Breast epithelium (tissue), 4 donors: ENCODE data around the gene PPM1F. TPM values are rescaled to one million over a fixed set of nuclear protein-coding genes. Genes with fewer than 3 reads are reported as not detected.

Experiments
- DNase-seq, 2 donors: peaks; one replicate each; pipeline ENCODE4 v3.0.0-alpha.2; 2019; ENCODE audit warnings: low spot score in 2 of 2
- H3K27ac ChIP-seq, 2 donors: fragments of 200-600 bp; sonication (generic) in 1 of 2; one replicate each; pipeline ENCODE4 v1.5.1; 2016 to 2019; ENCODE audit warnings: mild to moderate bottlenecking in 1 of 2
- H3K27me3 ChIP-seq, 2 donors: fragments of 200-600 bp; sonication (generic) in 1 of 2; one replicate each; pipeline versions ENCODE4 v1.5.1 to v1.6.0; 2017 to 2019; ENCODE audit warnings: control low read depth in 1 of 2, mild to moderate bottlenecking in 1 of 2
- H3K36me3 ChIP-seq: fragments of 200-600 bp; one replicate; pipeline ENCODE4 v1.5.1; 2019
- H3K4me1 ChIP-seq, 2 donors: fragments of 200-600 bp; sonication (generic); one replicate each; pipeline ENCODE4 v1.5.1; 2016 to 2019; ENCODE audit warnings: control low read depth in 1 of 2
- H3K4me3 ChIP-seq, 3 donors: fragments of 200-600 bp; sonication (generic); 1 replicate in 2 of 3; 2 replicates in 1 of 3; pipeline ENCODE4 v1.5.1; 2016 to 2019; ENCODE audit warnings: mild to moderate bottlenecking in 3 of 3, moderate library complexity in 2 of 3
- H3K9me3 ChIP-seq, 2 donors: fragments of 200-600 bp; sonication (generic) in 1 of 2; one replicate each; pipeline ENCODE4 v1.5.1; 2016 to 2019; ENCODE audit warnings: control low read depth in 1 of 2
- CTCF ChIP-seq, 3 donors: fragments of 450-650 bp; IDR thresholded peaks; one replicate each; pipeline ENCODE4 v1.5.1; 2016 to 2017; ENCODE audit warnings: antibody characterized with exemption in 3 of 3, mild to moderate bottlenecking in 3 of 3, moderate library complexity in 3 of 3
- POLR2A ChIP-seq: fragments of 450-650 bp; IDR thresholded peaks from one replicate; pipeline ENCODE4 v1.6.1; 2016; ENCODE audit warnings: antibody characterized with exemption, mild to moderate bottlenecking, moderate library complexity
- POLR2AphosphoS5 ChIP-seq, 3 donors: sonication (generic); formaldehyde crosslinking; IDR thresholded peaks; one replicate each; pipeline ENCODE4 v1.6.1; 2017; ENCODE audit warnings: antibody characterized with exemption in 3 of 3
- intact Hi-C: fragments of 100-400 bp; cut with DNase I; formaldehyde crosslinking; loops from one replicate; pipeline ENCODE4 v1.15.1; 2023; ENCODE audit warnings: low total_unique reads
- total RNA-seq, 3 donors: library from RNA; depleted of rRNA; stranded (reverse); fragments of >200 nt; gene quantifications; one replicate each; pipeline ENCODE4 v1.1.0, GENCODE V29; 2016

The PPM1F gene
- total RNA-seq, 3 donors from 2014 or later = 24.3 to 45.2 (median 28.1) TPM

GRCh38 chr22:21960200-21961126 lies 7.8 kb upstream of the PPM1F start:
- Histone ChIP-seq H3K36me3 (peaks cover 10% of the 10 kb centered on the region), H3K27ac (no peak overlapping the region), H3K4me3 (no peak overlapping the region), H3K27me3 (no peaks in the 10 kb centered on the region), H3K4me1 (no peaks in the 10 kb centered on the region), H3K9me3 (no peaks in the 10 kb centered on the region)
- TF ChIP-seq POLR2A (no peak), CTCF (IDR thresholded peaks at IDR 0.05) (no peak), POLR2AphosphoS5 (IDR thresholded peaks at IDR 0.05) (no peak)
- intact Hi-C loops = no loop called here
- no peak for DNase-seq

DNA sequence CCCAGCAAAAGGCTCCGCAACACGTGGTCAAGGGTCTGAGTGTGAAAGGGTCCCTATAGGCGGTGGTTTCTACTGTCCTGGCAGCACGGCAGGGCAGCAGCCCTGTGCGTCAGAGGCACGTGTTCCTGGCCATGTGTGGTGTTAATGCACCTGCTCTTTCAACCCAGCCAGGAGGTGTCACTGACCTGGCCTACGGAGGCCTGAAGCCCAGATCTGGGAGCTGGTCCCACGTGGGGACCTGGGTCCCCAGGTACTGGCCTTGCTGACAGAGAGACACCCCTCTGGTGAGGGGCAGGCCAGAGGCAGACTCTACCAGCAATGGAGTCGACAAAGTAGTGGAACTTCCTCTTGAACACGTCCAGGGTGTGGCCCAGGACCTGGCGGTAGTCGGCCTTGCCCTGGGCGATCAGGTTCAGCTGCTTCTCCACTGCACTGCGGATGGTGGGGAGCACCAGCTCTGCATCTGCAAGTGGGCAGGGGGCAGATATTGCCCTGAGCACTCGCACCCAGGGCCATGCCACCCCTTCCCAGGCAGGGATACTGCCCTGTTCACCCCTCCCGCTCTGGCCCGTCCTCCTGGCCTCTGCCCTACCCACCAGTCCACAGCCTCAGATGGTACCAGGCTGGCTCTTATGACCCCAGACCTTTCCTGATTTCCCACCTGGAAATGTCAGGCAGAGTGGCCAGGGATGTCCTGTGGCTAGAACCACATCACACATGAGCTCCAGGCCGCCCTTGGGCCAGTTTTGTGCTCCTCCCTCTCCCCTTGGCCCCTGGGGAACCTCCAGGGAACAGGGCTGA lies 6.8 kb upstream of the PPM1F start:
- Histone ChIP-seq H3K4me1 (no peaks in the 10 kb centered on the region), H3K9me3 (no peaks in the 10 kb centered on the region), H3K4me3 (no peak overlapping the region), H3K27ac (no peak overlapping the region), H3K36me3 (peaks cover 4% of the 10 kb centered on the region), H3K27me3 (no peaks in the 10 kb centered on the region)
- no peak for TF ChIP-seq POLR2AphosphoS5 (IDR thresholded peaks at IDR 0.05)
- TF ChIP-seq CTCF (IDR thresholded peaks at IDR 0.05) = no peak
- TF ChIP-seq POLR2A = no peak
- intact Hi-C loops = no loop called here
- DNase-seq = no peak

- no peaks in the 10 kb centered on the region for H3K4me1 ChIP-seq
- H3K4me3 ChIP-seq = no peak overlapping the region
- H3K36me3 ChIP-seq = no peaks in the 10 kb centered on the region
- H3K9me3 ChIP-seq = no peaks in the 10 kb centered on the region
- H3K27me3 ChIP-seq = no peaks in the 10 kb centered on the region
- H3K27ac ChIP-seq = no peak overlapping the region
- no peak for TF ChIP-seq POLR2A
- TF ChIP-seq CTCF (IDR thresholded peaks at IDR 0.05) = no peak
- no peak for TF ChIP-seq POLR2AphosphoS5 (IDR thresholded peaks at IDR 0.05)
- no peak for DNase-seq
- intact Hi-C loops = no loop called here
Observed at GRCh38 chr22:21958360-21959273, 6.0 kb upstream of the PPM1F start.

GRCh38 chr22:21951931-21952465 lies 650 bp downstream of the PPM1F start:
- Histone ChIP-seq H3K4me3 (peak overlapping the region; percentile 67 to 90 (median 71)), H3K9me3 (no peaks in the 10 kb centered on the region), H3K36me3 (no peaks in the 10 kb centered on the region), H3K27me3 (no peaks in the 10 kb centered on the region), H3K27ac (peak overlapping the region; percentile 75 to 89), H3K4me1 (peaks cover 2 to 7% of the 10 kb centered on the region in 2 donors)
- intact Hi-C loops = no loop called here
- TF ChIP-seq POLR2AphosphoS5 (IDR thresholded peaks at IDR 0.05) (no peak), POLR2A (no peak), CTCF (IDR thresholded peaks at IDR 0.05) (no peak)
- no peak for DNase-seq
